Suprapubic skin (tissue), 4 donors: ENCODE data around the gene MTG2. TPM values are rescaled to one million over a fixed set of nuclear protein-coding genes. Genes with fewer than 3 reads are reported as not detected.

Experiments
- DNase-seq, 2 donors: peaks; one replicate each; pipeline ENCODE4 v3.0.0-alpha.2; 2019; ENCODE audit warnings: low spot score in 2 of 2
- H3K27ac ChIP-seq: fragments of 200-600 bp; sonication (generic); one replicate; pipeline ENCODE4 v1.5.1; 2019
- H3K27me3 ChIP-seq: fragments of 200-600 bp; sonication (generic); one replicate; pipeline ENCODE4 v1.5.1; 2019
- H3K36me3 ChIP-seq: fragments of 200-600 bp; sonication (generic); one replicate; pipeline ENCODE4 v1.5.1; 2019
- H3K4me1 ChIP-seq: fragments of 200-600 bp; sonication (generic); one replicate; pipeline ENCODE4 v1.5.1; 2019
- H3K4me3 ChIP-seq: fragments of 200-600 bp; sonication (generic); one replicate; pipeline ENCODE4 v1.5.1; 2019; ENCODE audit warnings: mild to moderate bottlenecking
- H3K9me3 ChIP-seq: fragments of 200-600 bp; sonication (generic); one replicate; pipeline ENCODE4 v1.5.1; 2019
- EP300 ChIP-seq: sonication (generic); formaldehyde crosslinking; IDR thresholded peaks from one replicate; pipeline ENCODE4 v1.6.1; 2017; ENCODE audit warnings: antibody characterized with exemption
- POLR2A ChIP-seq, 2 donors: fragments of 450-650 bp; IDR thresholded peaks; one replicate each; pipeline ENCODE4 v1.6.1; 2017; ENCODE audit warnings: antibody characterized with exemption in 2 of 2, mild to moderate bottlenecking in 2 of 2, moderate library complexity in 2 of 2
- POLR2AphosphoS5 ChIP-seq, 3 donors: sonication (generic); formaldehyde crosslinking; IDR thresholded peaks; one replicate each; pipeline ENCODE4 v1.6.1; 2017; ENCODE audit warnings: antibody characterized with exemption in 3 of 3
- WGBS: methylation state at CpG from one replicate; pipeline ENCODE4 v1.1.5; 2018; 5-methylcytosine and 5-hydroxymethylcytosine counted together
- total RNA-seq, 4 donors: library from RNA; depleted of rRNA; stranded (reverse); fragments of >200 nt; gene quantifications; one replicate each; pipeline ENCODE4 v1.1.0, GENCODE V29; 2016
- TF ChIP-seq, protein P1 (sequence below), 2 donors: fragments of 200-600 bp in 1 of 2; fragments of 450-650 bp in 1 of 2; sonication (generic) in 1 of 2; IDR thresholded peaks; one replicate each; pipeline ENCODE4 v1.5.1; 2016 to 2019; ENCODE audit warnings: antibody characterized with exemption in 2 of 2, mild to moderate bottlenecking in 1 of 2, moderate library complexity in 1 of 2

MTG2 gene
- total RNA-seq, 4 donors from 2014 or later: 19.1 to 43.0 (median 30.3) TPM

DNA sequence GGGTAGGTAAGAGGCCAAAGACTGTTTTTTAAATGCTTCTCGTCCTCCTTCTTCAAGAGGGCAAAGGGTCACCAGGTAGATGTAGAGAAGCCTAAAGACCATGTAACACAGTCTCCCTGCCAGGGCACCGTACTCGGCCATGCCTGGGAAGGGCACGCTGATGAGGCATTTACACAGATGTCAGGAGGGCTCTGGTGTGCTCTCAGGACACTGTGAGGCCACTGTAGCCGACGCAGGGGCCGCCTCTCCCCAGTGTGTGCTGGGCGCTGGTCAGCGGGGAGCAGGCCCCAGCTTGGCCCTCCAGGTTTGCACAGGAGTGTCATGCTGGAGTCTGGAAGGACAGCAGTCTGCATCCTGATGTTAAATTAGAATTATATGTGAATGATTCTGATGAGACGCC lies 7.1 kb upstream of the MTG2 start:
- TF ChIP-seq POLR2AphosphoS5 (IDR thresholded peaks at IDR 0.05): no peak
- TF ChIP-seq, protein P1, sequence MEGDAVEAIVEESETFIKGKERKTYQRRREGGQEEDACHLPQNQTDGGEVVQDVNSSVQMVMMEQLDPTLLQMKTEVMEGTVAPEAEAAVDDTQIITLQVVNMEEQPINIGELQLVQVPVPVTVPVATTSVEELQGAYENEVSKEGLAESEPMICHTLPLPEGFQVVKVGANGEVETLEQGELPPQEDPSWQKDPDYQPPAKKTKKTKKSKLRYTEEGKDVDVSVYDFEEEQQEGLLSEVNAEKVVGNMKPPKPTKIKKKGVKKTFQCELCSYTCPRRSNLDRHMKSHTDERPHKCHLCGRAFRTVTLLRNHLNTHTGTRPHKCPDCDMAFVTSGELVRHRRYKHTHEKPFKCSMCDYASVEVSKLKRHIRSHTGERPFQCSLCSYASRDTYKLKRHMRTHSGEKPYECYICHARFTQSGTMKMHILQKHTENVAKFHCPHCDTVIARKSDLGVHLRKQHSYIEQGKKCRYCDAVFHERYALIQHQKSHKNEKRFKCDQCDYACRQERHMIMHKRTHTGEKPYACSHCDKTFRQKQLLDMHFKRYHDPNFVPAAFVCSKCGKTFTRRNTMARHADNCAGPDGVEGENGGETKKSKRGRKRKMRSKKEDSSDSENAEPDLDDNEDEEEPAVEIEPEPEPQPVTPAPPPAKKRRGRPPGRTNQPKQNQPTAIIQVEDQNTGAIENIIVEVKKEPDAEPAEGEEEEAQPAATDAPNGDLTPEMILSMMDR (IDR thresholded peaks at IDR 0.05): no peak
- no peak for TF ChIP-seq EP300
- TF ChIP-seq POLR2A (IDR thresholded peaks at IDR 0.05): no peak

DNA sequence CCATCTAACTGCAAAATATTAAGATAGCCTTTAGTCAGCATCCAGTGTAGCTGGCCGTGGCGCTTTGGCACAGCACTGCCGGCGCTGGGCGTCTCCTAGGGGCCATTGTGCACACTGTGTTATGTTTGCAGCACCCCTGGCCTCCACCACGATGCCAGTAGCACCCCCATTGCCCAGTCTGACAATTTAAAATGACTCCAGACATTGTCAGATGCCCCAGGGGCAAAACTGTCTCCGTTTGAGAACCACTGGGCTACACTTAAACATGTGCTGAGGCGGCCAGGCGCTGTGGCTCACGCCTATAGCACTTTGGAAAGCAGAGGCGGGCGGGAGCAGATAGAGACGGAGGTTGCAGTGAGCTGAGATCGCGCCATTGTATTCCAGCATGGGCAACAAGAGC lies 6.0 kb upstream of the MTG2 start:
- H3K36me3 ChIP-seq: peaks cover 64% of the 10 kb centered on the region
- DNase-seq: no peak
- peaks cover 2% of the 10 kb centered on the region for H3K4me1 ChIP-seq
- 87% methylated on average over 15 of the region's 15 CpGs for WGBS
- H3K4me3 ChIP-seq: no peak overlapping the region
- H3K9me3 ChIP-seq: no peaks in the 10 kb centered on the region
- TF ChIP-seq, protein P1 (IDR thresholded peaks at IDR 0.05): no peak
- TF ChIP-seq POLR2AphosphoS5 (IDR thresholded peaks at IDR 0.05) (no peak), POLR2A (IDR thresholded peaks at IDR 0.05) (no peak), EP300 (no peak)
- H3K27me3 ChIP-seq: no peaks in the 10 kb centered on the region
- no peak overlapping the region for H3K27ac ChIP-seq

More for the DNA sequence above, 7.1 kb upstream of the MTG2 start:
- no peaks in the 10 kb centered on the region for H3K4me1 ChIP-seq
- DNase-seq: no peak
- no peak overlapping the region for H3K4me3 ChIP-seq
- 100% methylated on average over 4 of the region's 10 CpGs for WGBS
- H3K36me3 ChIP-seq: peaks cover 64% of the 10 kb centered on the region
- no peaks in the 10 kb centered on the region for H3K27me3 ChIP-seq
- no peaks in the 10 kb centered on the region for H3K9me3 ChIP-seq
- no peak overlapping the region for H3K27ac ChIP-seq

DNA sequence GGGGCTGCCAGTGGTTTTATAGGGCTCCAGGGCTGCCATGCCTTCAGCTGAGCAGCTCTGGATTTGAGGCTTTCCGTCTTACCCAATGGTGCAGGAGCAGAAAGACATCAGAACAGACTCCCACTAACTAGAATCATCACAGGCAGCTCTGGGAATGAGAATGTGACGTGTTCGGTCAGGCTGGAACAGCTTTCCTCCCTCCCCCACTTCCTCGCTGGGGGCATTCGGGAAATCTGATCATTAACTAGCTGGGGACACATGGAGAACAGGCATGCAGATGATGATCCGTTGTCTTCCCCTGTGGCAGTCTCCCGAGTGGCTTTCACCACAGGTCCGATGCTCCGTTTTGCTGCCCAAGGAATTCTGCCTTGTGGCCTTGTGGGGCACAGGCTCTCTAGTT lies 5.5 kb upstream of the MTG2 start:
- no peak for DNase-seq
- Histone ChIP-seq H3K36me3 (peaks cover 61% of the 10 kb centered on the region), H3K27me3 (no peaks in the 10 kb centered on the region), H3K4me1 (peaks cover 7% of the 10 kb centered on the region), H3K4me3 (no peak overlapping the region), H3K9me3 (no peaks in the 10 kb centered on the region), H3K27ac (no peak overlapping the region)
- 89% methylated on average over 9 of the region's 9 CpGs for WGBS
- TF ChIP-seq, protein P1 (IDR thresholded peaks at IDR 0.05): no peak
- TF ChIP-seq POLR2A (IDR thresholded peaks at IDR 0.05) (no peak), EP300 (no peak), POLR2AphosphoS5 (IDR thresholded peaks at IDR 0.05) (no peak)

DNA sequence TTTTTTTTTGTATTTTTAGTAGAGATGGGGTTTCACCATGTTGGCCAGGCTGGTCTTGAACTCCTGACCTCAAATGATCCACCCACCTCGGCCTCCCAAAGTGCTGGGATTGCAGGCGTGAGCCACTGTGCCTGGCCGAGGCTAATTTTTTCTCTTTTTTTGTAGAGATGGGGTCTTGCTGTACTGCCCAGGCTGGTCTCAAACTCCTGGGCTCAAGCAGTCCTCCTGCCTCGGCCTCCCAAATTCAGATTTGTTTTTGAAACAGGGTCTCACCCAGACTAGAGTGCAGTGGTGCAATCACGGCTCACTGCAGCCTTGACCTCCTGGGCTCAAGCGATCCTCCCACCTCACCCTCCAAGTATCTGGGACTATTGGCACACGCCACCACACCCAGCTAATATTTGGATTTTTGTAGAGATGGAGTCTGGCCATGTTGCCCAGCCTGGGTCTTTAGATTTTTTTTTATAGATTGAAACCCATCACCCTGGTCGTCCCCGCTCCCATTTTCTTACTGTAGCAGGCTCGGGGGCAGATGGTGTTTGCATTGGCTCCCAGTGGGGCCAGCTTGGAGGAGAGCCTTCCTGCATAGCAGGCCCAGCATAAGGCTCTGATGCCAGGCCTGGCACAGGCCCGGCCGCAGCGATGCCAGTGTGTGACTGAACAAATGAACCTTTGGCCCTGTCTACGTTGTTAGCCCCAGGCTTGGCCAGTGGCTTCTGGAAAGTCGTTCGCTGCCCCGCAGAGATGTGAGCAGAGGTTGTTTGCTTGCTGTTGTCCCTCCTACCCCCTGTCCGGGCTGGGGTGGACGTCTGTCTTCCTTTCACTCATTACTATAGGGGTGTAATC lies 4.3 kb upstream of the MTG2 start:
- DNase-seq: no peak
- TF ChIP-seq POLR2AphosphoS5 (IDR thresholded peaks at IDR 0.05) (no peak), POLR2A (IDR thresholded peaks at IDR 0.05) (no peak), EP300 (no peak)
- TF ChIP-seq, protein P1 (IDR thresholded peaks at IDR 0.05): no peak
- WGBS: 95% methylated on average over 12 of the region's 19 CpGs

DNA sequence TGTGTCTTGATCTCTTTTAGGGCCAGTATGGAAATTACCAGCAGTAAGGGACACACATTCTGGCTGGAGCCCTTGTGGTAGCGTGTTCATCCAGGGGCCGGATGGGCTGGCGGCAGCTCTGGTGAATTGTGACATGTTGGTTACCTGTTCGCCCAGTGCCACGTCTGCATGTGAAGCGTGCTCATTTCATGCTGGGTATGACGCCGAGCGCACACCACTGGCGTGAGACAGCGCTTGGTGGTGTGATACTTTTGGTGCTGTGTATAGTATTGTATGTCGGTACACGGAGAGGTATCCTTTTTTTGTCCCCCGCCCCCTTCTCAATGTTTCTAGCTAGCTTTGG lies 3.7 kb upstream of the MTG2 start:
- no peaks in the 10 kb centered on the region for H3K9me3 ChIP-seq
- H3K27me3 ChIP-seq: no peaks in the 10 kb centered on the region
- no peak overlapping the region for H3K4me3 ChIP-seq
- over 99% methylated on average over 14 of the region's 14 CpGs for WGBS
- H3K4me1 ChIP-seq: peaks cover 18% of the 10 kb centered on the region
- H3K27ac ChIP-seq: no peak overlapping the region
- H3K36me3 ChIP-seq: peaks cover 46% of the 10 kb centered on the region
- TF ChIP-seq, protein P1 (IDR thresholded peaks at IDR 0.05): no peak
- TF ChIP-seq POLR2AphosphoS5 (IDR thresholded peaks at IDR 0.05) (no peak), EP300 (no peak), POLR2A (IDR thresholded peaks at IDR 0.05) (no peak)
- DNase-seq: no peak

More for the DNA sequence above, 4.3 kb upstream of the MTG2 start:
- Histone ChIP-seq H3K27me3 (no peaks in the 10 kb centered on the region), H3K4me3 (no peak overlapping the region), H3K36me3 (peaks cover 51% of the 10 kb centered on the region), H3K27ac (no peak overlapping the region), H3K4me1 (peaks cover 12% of the 10 kb centered on the region), H3K9me3 (no peaks in the 10 kb centered on the region)
